HUES48 (cell line): ENCODE results near the gene GPR3.

Experiments
- H3K27ac ChIP-seq: one replicate; pipeline ENCODE4 v1.7.0; 2013; ENCODE audit warnings: low read depth, low read length, inconsistent platforms
- H3K27me3 ChIP-seq: 2 replicates; pipeline ENCODE4 v1.6.1; 2013; ENCODE audit warnings: mild to moderate bottlenecking, low read length; ENCODE audit not compliant: control insufficient read depth, insufficient read depth
- H3K36me3 ChIP-seq: 2 replicates; pipeline ENCODE4 v1.6.1; 2013; ENCODE audit warnings: low read length; ENCODE audit not compliant: control insufficient read depth, insufficient read depth
- H3K4me1 ChIP-seq: 2 replicates; pipeline ENCODE4 v1.6.1; 2013; ENCODE audit warnings: mild to moderate bottlenecking, low read length; ENCODE audit not compliant: control insufficient read depth, insufficient read depth
- H3K4me3 ChIP-seq: 2 replicates; pipeline ENCODE4 v1.5.1; 2013; ENCODE audit warnings: mild to moderate bottlenecking, low read depth, low read length
- H3K9ac ChIP-seq: 2 replicates; pipeline ENCODE4 v1.6.1; 2013; ENCODE audit warnings: mild to moderate bottlenecking, low read depth, low read length, moderate library complexity
- H3K9me3 ChIP-seq: 2 replicates; pipeline ENCODE4 v1.6.1; 2013; ENCODE audit warnings: low read length; ENCODE audit not compliant: control insufficient read depth, insufficient read depth

The GPR3 gene

GRCh38 chr1:27395441-27396195 is 3.2 kb downstream of the GPR3 start:
- Histone ChIP-seq H3K4me3 (no peak overlapping the region), H3K9ac (no peak overlapping the region), H3K27ac (no peak overlapping the region), H3K27me3 (no peaks in the 10 kb centered on the region), H3K9me3 (no peaks in the 10 kb centered on the region), H3K36me3 (no peaks in the 10 kb centered on the region; the same call in 1 of the 2 replicates), H3K4me1 (peaks cover 28% of the 10 kb centered on the region)

- H3K9ac ChIP-seq: no peak overlapping the region
- H3K27me3 ChIP-seq: no peaks in the 10 kb centered on the region
- no peak overlapping the region for H3K4me3 ChIP-seq
- no peaks in the 10 kb centered on the region; the same call in 1 of the 2 replicates for H3K36me3 ChIP-seq
- no peak overlapping the region for H3K27ac ChIP-seq
- peaks cover 17% of the 10 kb centered on the region for H3K4me1 ChIP-seq
- H3K9me3 ChIP-seq: no peaks in the 10 kb centered on the region
These were observed 4.7 kb downstream of the GPR3 start for GRCh38 chr1:27397110-27397509.

GRCh38 chr1:27397749-27398148 is 5.3 kb downstream of the GPR3 start:
- no peaks in the 10 kb centered on the region; the same call in 1 of the 2 replicates for H3K36me3 ChIP-seq
- no peak overlapping the region for H3K9ac ChIP-seq
- H3K4me1 ChIP-seq: peaks cover 21% of the 10 kb centered on the region; the same call in 1 of the 2 replicates
- H3K4me3 ChIP-seq: no peak overlapping the region
- no peaks in the 10 kb centered on the region for H3K9me3 ChIP-seq
- no peak overlapping the region for H3K27ac ChIP-seq
- no peaks in the 10 kb centered on the region for H3K27me3 ChIP-seq

- Histone ChIP-seq H3K9ac (no peak overlapping the region), H3K4me1 (peaks cover 30% of the 10 kb centered on the region), H3K4me3 (no peak overlapping the region)
These were observed 6.2 kb downstream of the GPR3 start for GRCh38 chr1:27398405-27399149.

GRCh38 chr1:27399251-27400025 is 7.0 kb downstream of the GPR3 start:
- H3K27me3 ChIP-seq: no peaks in the 10 kb centered on the region
- H3K27ac ChIP-seq: peak overlapping the region; percentile 32
- no peak overlapping the region for H3K9ac ChIP-seq
- H3K9me3 ChIP-seq: no peaks in the 10 kb centered on the region
- H3K36me3 ChIP-seq: no peaks in the 10 kb centered on the region; the same call in 1 of the 2 replicates
- no peak overlapping the region for H3K4me3 ChIP-seq
- peaks cover 36% of the 10 kb centered on the region for H3K4me1 ChIP-seq

More at GRCh38 chr1:27398405-27399149, 6.2 kb downstream of the GPR3 start:
- no peaks in the 10 kb centered on the region; the same call in 1 of the 2 replicates for H3K36me3 ChIP-seq
- H3K9me3 ChIP-seq: no peaks in the 10 kb centered on the region
- no peaks in the 10 kb centered on the region for H3K27me3 ChIP-seq
- peak overlapping the region; percentile 43 for H3K27ac ChIP-seq

- Histone ChIP-seq H3K4me3 (no peak overlapping the region), H3K27ac (no peak overlapping the region), H3K9me3 (no peaks in the 10 kb centered on the region), H3K36me3 (no peaks in the 10 kb centered on the region), H3K27me3 (no peaks in the 10 kb centered on the region), H3K9ac (no peak overlapping the region), H3K4me1 (peaks cover 45% of the 10 kb centered on the region)
These were observed 7.9 kb downstream of the GPR3 start for GRCh38 chr1:27400082-27400962.

GRCh38 chr1:27400963-27401341 is 8.5 kb downstream of the GPR3 start:
- no peaks in the 10 kb centered on the region for H3K36me3 ChIP-seq
- H3K9ac ChIP-seq: no peak overlapping the region
- H3K27me3 ChIP-seq: no peaks in the 10 kb centered on the region
- no peak overlapping the region for H3K4me3 ChIP-seq
- no peak overlapping the region for H3K27ac ChIP-seq
- H3K9me3 ChIP-seq: no peaks in the 10 kb centered on the region
- peaks cover 51% of the 10 kb centered on the region for H3K4me1 ChIP-seq

- no peaks in the 10 kb centered on the region for H3K9me3 ChIP-seq
- H3K4me1 ChIP-seq: peaks cover 55% of the 10 kb centered on the region
- H3K4me3 ChIP-seq: no peak overlapping the region
- peak overlapping the region; percentile 69 for H3K27ac ChIP-seq
- no peak overlapping the region for H3K9ac ChIP-seq
- H3K36me3 ChIP-seq: peaks cover 8% of the 10 kb centered on the region
- no peaks in the 10 kb centered on the region for H3K27me3 ChIP-seq
These were observed 9.9 kb downstream of the GPR3 start for GRCh38 chr1:27402349-27402754.

GRCh38 chr1:27403065-27403726 is 10.8 kb downstream of the GPR3 start:
- H3K9ac ChIP-seq: no peak overlapping the region

GRCh38 chr1:27403931-27404330 is 11.5 kb downstream of the GPR3 start:
- Histone ChIP-seq H3K27me3 (no peaks in the 10 kb centered on the region), H3K4me3 (no peak overlapping the region), H3K4me1 (peaks cover 50% of the 10 kb centered on the region), H3K36me3 (peaks cover 23% of the 10 kb centered on the region), H3K27ac (peak overlapping the region; percentile 69), H3K9me3 (no peaks in the 10 kb centered on the region), H3K9ac (no peak overlapping the region)

More at GRCh38 chr1:27403065-27403726, 10.8 kb downstream of the GPR3 start:
- Histone ChIP-seq H3K4me1 (peaks cover 53% of the 10 kb centered on the region), H3K4me3 (no peak overlapping the region), H3K27ac (peak overlapping the region; percentile 69), H3K9me3 (no peaks in the 10 kb centered on the region), H3K27me3 (no peaks in the 10 kb centered on the region), H3K36me3 (peaks cover 16% of the 10 kb centered on the region)
